GM23338 (cell line): ENCODE data around the gene FRYL. TPM values are rescaled to one million over a fixed set of nuclear protein-coding genes. Genes with fewer than 3 reads are reported as not detected.
A peak's percentile ranks its signal among the peaks of the same experiment; 100 is the strongest.

Experiments
- ATAC-seq: fragments of 200-7000 bp; cut with Tn5 transposase; 3 replicates; pipeline ENCODE4 v1.9.1; 2020
- DNase-seq: peaks from one replicate; pipeline ENCODE4 v3.0.0-alpha.2; 2015; ENCODE audit warnings: low spot score
- H2AFZ ChIP-seq: fragments of 200-600 bp; sonication (generic); 2 replicates; pipeline ENCODE4 v1.8.0; 2016; ENCODE audit warnings: antibody characterized with exemption, mild to moderate bottlenecking, moderate library complexity
- H3F3A ChIP-seq: fragments of 200-600 bp; sonication (generic); replicated peaks from 2 replicates; pipeline ENCODE4 v1.8.0; 2017; ENCODE audit warnings: antibody characterized with exemption, mixed run types, low read depth
- H3K27ac ChIP-seq: fragments of 200-600 bp; sonication (generic); 2 replicates; pipeline ENCODE4 v1.6.1; 2016; ENCODE audit warnings: low read depth
- H3K27me3 ChIP-seq: fragments of 200-600 bp; sonication (generic); 2 replicates; pipeline ENCODE4 v1.8.0; 2016; ENCODE audit warnings: mild to moderate bottlenecking, mixed run types, moderate library complexity; ENCODE audit not compliant: insufficient read depth
- H3K36me3 ChIP-seq: fragments of 200-600 bp; sonication (generic); 2 replicates; pipeline ENCODE4 v1.8.0; 2016; ENCODE audit warnings: mild to moderate bottlenecking; ENCODE audit not compliant: insufficient read depth
- H3K4me1 ChIP-seq: fragments of 200-600 bp; sonication (generic); 2 replicates; pipeline ENCODE4 v1.8.0; 2016; ENCODE audit warnings: mild to moderate bottlenecking, moderate library complexity; ENCODE audit not compliant: insufficient read depth
- H3K4me2 ChIP-seq: fragments of 200-600 bp; sonication (generic); 2 replicates; pipeline ENCODE4 v1.7.1; 2017; ENCODE audit warnings: mixed run types
- H3K4me3 ChIP-seq: fragments of 200-600 bp; sonication (generic); 2 replicates; pipeline ENCODE4 v1.6.1; 2016; ENCODE audit warnings: mixed run types
- H3K79me2 ChIP-seq: fragments of 200-600 bp; sonication (generic); replicated peaks from 2 replicates; pipeline ENCODE4 v1.8.0; 2017; ENCODE audit warnings: mild to moderate bottlenecking; ENCODE audit not compliant: insufficient read depth
- H3K9me2 ChIP-seq: fragments of 200-600 bp; sonication (generic); 2 replicates; pipeline ENCODE4 v1.8.0; 2017; ENCODE audit not compliant: insufficient read depth
- H4K20me1 ChIP-seq: fragments of 200-600 bp; sonication (generic); replicated peaks from 2 replicates; pipeline ENCODE4 v1.8.0; 2017; ENCODE audit warnings: mild to moderate bottlenecking; ENCODE audit not compliant: insufficient read depth
- H3K27ac Mint-ChIP-seq: 2 replicates; pipeline ENCODE4 v1.8.0; 2020; ENCODE audit warnings: inconsistent platforms, mild to moderate bottlenecking, moderate library complexity, mixed read lengths
- H3K27me3 Mint-ChIP-seq: 3 replicates; pipeline ENCODE4 v1.8.0; 2022; ENCODE audit warnings: low read depth, mild to moderate bottlenecking, moderate library complexity, mixed read lengths, inconsistent platforms; ENCODE audit not compliant: insufficient read depth, poor library complexity
- H3K36me3 Mint-ChIP-seq: 3 replicates; pipeline ENCODE4 v1.8.0; 2021; ENCODE audit warnings: low read depth, mild to moderate bottlenecking, inconsistent platforms, moderate library complexity, mixed read lengths
- H3K4me1 Mint-ChIP-seq: 3 replicates; pipeline ENCODE4 v1.8.0; 2020; ENCODE audit warnings: mild to moderate bottlenecking, inconsistent platforms, mixed read lengths
- H3K4me3 Mint-ChIP-seq: 3 replicates; pipeline ENCODE4 v1.8.0; 2021; ENCODE audit warnings: moderate library complexity, mild to moderate bottlenecking, inconsistent platforms, mixed read lengths
- H3K9me3 Mint-ChIP-seq: 3 replicates; pipeline ENCODE4 v1.8.0; 2020; ENCODE audit warnings: moderate library complexity, mild to moderate bottlenecking, inconsistent platforms, mixed read lengths
- EZH2 ChIP-seq: fragments of 200-600 bp; sonication (generic); IDR thresholded peaks from one replicate; pipeline ENCODE4 v1.8.0; 2017; ENCODE audit warnings: antibody characterized with exemption, mild to moderate bottlenecking, low read depth; ENCODE audit not compliant: unreplicated experiment
- JUNB ChIP-seq: IDR thresholded peaks from one replicate; pipeline ENCODE4 v1.6.1; 2016; ENCODE audit warnings: antibody characterized with exemption; ENCODE audit not compliant: unreplicated experiment
- NANOG ChIP-seq: IDR thresholded peaks from 2 replicates; pipeline ENCODE4 v1.6.1; 2016; ENCODE audit warnings: antibody characterized with exemption, borderline replicate concordance
- STAT1 ChIP-seq: IDR thresholded peaks from one replicate; pipeline ENCODE4 v1.6.1; 2016; ENCODE audit warnings: antibody characterized with exemption; ENCODE audit not compliant: unreplicated experiment
- polyA plus RNA-seq: library from polyadenylated mRNA; unstranded; fragments of >200 nt; fragmentation: Nextera tagmentation; extraction: Ambion mirVana; gene quantifications from 2 replicates; pipeline ENCODE4 v1.2.1, GENCODE V29; 2016
- total RNA-seq: library from RNA; depleted of rRNA; stranded (reverse); fragments of >200 nt; shearing (Covaris generic); gene quantifications from 2 replicates; pipeline ENCODE4 v1.2.3, GENCODE V29; 2014
- TF ChIP-seq, protein P1 (sequence below), 2 experiments: fragments of 200-600 bp in 1 of 2; sonication (generic) in 1 of 2; conservative IDR thresholded peaks; 2 replicates each; pipeline versions ENCODE4 v1.5.1 to v1.6.1; 2016 to 2017; ENCODE audit warnings: antibody characterized with exemption in 2 of 2, low read depth in 2 of 2, mild to moderate bottlenecking in 2 of 2, moderate library complexity in 1 of 2
- TF ChIP-seq, protein P2 (sequence below): IDR thresholded peaks from one replicate; pipeline ENCODE4 v1.6.1; 2018; ENCODE audit warnings: antibody characterized with exemption; ENCODE audit not compliant: unreplicated experiment

FRYL gene
- total and polyA plus RNA-seq, 2 experiments from 2014 or later: 30.7 to 53.3 TPM

DNA sequence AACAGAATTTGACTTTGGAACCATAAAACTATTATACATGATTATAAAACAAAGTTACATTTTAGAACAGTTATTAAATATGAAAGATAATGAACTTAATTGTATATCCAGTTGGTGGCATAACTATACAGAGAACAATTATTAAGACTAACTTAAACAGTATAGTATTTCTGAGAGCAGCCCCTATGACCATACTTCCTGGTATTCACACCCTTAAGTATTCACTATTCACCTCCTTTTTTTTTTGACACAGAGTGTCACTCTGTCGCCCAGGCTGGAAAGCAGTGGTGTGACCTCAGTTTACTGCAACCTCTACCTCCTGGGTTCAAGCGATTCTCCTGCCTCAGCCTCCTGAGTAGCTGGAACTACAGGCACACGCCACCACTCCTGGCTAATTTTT is 74.5 kb downstream of the FRYL start:
- peaks cover 25% of the 10 kb centered on the region for H3K4me1 ChIP-seq
- no peaks in the 10 kb centered on the region for H3K9me2 ChIP-seq
- TF ChIP-seq, protein P1, sequence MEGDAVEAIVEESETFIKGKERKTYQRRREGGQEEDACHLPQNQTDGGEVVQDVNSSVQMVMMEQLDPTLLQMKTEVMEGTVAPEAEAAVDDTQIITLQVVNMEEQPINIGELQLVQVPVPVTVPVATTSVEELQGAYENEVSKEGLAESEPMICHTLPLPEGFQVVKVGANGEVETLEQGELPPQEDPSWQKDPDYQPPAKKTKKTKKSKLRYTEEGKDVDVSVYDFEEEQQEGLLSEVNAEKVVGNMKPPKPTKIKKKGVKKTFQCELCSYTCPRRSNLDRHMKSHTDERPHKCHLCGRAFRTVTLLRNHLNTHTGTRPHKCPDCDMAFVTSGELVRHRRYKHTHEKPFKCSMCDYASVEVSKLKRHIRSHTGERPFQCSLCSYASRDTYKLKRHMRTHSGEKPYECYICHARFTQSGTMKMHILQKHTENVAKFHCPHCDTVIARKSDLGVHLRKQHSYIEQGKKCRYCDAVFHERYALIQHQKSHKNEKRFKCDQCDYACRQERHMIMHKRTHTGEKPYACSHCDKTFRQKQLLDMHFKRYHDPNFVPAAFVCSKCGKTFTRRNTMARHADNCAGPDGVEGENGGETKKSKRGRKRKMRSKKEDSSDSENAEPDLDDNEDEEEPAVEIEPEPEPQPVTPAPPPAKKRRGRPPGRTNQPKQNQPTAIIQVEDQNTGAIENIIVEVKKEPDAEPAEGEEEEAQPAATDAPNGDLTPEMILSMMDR (conservative IDR thresholded peaks at IDR 0.05; ENCODE audit: low read depth in 2 of 2): no peak
- no peak for TF ChIP-seq JUNB
- Mint-ChIP-seq H3K27ac (no peak overlapping the region), H3K4me3 (no peak overlapping the region), H3K9me3 (peaks cover 5% of the 10 kb centered on the region), H3K27me3 (no peaks in the 10 kb centered on the region), H3K4me1 (peaks cover 18% of the 10 kb centered on the region), H3K36me3 (peaks cover 29% of the 10 kb centered on the region)
- 0 out of 2 replicates have a peak, but pooled peaks cover 4% of the 10 kb centered on the region for H3K36me3 ChIP-seq
- H3K4me3 ChIP-seq: no peak overlapping the region
- DNase-seq: no peak
- H3K79me2 ChIP-seq: peaks cover 75% of the 10 kb centered on the region
- no peak overlapping the region for H3K27ac ChIP-seq
- no peak overlapping the region for H2AFZ ChIP-seq
- H4K20me1 ChIP-seq: no peaks in the 10 kb centered on the region
- no peak overlapping the region for H3K4me2 ChIP-seq
- ATAC-seq: no peak
- H3F3A ChIP-seq: no peaks in the 10 kb centered on the region
- no peaks in the 10 kb centered on the region for H3K27me3 ChIP-seq

DNA sequence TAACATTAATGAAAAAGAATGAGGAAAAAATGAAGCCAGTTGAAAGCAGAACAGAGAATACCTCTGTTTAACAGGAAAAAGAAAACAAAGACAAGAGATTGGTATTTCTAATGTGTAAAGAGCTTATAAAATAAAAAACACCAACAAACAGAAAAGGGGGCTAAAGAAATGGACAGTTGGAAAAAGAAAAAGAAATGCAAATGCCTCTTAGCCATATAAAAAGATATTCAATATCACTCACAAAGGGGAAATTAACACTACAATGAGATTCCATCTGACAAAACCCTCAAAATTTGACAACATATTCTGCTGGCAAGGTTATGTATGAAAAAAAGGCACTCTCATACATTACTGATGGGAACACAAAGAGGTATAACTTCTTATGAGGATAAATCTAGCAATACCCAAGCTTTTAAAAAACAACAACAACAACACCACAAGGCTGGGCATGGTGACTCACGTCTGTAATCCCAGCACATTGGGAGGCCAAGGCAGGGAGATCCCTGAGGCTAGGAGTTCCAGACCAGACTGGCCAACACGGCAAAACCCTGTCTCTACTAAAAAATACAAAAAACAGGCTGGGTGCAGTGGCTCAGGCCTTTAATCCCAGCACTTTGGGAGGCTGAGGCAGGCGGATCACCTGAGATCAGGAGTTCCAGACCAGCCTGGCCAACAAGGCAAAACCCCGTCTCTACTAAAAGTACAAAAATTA is 75.8 kb downstream of the FRYL start:
- Mint-ChIP-seq H3K4me3 (peak overlapping the region; percentile 8), H3K27ac (peak overlapping the region; percentile 25), H3K27me3 (no peaks in the 10 kb centered on the region), H3K4me1 (peaks cover 26% of the 10 kb centered on the region), H3K36me3 (peaks cover 16% of the 10 kb centered on the region), H3K9me3 (no peaks in the 10 kb centered on the region)
- peak overlapping the region; percentile 62 for H3K4me2 ChIP-seq
- H3K4me3 ChIP-seq: peak overlapping the region; percentile 17
- H3K4me1 ChIP-seq: peaks cover 35% of the 10 kb centered on the region
- no peaks in the 10 kb centered on the region for H3K27me3 ChIP-seq
- H4K20me1 ChIP-seq: 0 out of 2 replicates have a peak, but pooled peaks cover 1% of the 10 kb centered on the region
- H3K79me2 ChIP-seq: peaks cover 83% of the 10 kb centered on the region
- H2AFZ ChIP-seq: no peak overlapping the region
- ATAC-seq (peak; percentile 55), DNase-seq (no peak)
- peak overlapping the region; percentile 43 for H3K27ac ChIP-seq
- H3K9me2 ChIP-seq: no peaks in the 10 kb centered on the region
- no peaks in the 10 kb centered on the region for H3K36me3 ChIP-seq
- no peaks in the 10 kb centered on the region for H3F3A ChIP-seq
- TF ChIP-seq EZH2: no peak
- TF ChIP-seq, protein P2, sequence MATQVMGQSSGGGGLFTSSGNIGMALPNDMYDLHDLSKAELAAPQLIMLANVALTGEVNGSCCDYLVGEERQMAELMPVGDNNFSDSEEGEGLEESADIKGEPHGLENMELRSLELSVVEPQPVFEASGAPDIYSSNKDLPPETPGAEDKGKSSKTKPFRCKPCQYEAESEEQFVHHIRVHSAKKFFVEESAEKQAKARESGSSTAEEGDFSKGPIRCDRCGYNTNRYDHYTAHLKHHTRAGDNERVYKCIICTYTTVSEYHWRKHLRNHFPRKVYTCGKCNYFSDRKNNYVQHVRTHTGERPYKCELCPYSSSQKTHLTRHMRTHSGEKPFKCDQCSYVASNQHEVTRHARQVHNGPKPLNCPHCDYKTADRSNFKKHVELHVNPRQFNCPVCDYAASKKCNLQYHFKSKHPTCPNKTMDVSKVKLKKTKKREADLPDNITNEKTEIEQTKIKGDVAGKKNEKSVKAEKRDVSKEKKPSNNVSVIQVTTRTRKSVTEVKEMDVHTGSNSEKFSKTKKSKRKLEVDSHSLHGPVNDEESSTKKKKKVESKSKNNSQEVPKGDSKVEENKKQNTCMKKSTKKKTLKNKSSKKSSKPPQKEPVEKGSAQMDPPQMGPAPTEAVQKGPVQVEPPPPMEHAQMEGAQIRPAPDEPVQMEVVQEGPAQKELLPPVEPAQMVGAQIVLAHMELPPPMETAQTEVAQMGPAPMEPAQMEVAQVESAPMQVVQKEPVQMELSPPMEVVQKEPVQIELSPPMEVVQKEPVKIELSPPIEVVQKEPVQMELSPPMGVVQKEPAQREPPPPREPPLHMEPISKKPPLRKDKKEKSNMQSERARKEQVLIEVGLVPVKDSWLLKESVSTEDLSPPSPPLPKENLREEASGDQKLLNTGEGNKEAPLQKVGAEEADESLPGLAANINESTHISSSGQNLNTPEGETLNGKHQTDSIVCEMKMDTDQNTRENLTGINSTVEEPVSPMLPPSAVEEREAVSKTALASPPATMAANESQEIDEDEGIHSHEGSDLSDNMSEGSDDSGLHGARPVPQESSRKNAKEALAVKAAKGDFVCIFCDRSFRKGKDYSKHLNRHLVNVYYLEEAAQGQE: no peak
- no peak for TF ChIP-seq NANOG
- no peak for TF ChIP-seq STAT1
- TF ChIP-seq, protein P1 (conservative IDR thresholded peaks at IDR 0.05; ENCODE audit: low read depth in 2 of 2): no peak
